NCI-H748 treated with DMSO at 0.1 percent for 48 hours (cell line): Measurements from ENCODE around the gene IPO13.

ENCODE experiments used
- DNase-seq: peaks from one replicate; lab custom pipeline; 2025; lab: John Stamatoyannopoulos, UW

Gene IPO13

DNA sequence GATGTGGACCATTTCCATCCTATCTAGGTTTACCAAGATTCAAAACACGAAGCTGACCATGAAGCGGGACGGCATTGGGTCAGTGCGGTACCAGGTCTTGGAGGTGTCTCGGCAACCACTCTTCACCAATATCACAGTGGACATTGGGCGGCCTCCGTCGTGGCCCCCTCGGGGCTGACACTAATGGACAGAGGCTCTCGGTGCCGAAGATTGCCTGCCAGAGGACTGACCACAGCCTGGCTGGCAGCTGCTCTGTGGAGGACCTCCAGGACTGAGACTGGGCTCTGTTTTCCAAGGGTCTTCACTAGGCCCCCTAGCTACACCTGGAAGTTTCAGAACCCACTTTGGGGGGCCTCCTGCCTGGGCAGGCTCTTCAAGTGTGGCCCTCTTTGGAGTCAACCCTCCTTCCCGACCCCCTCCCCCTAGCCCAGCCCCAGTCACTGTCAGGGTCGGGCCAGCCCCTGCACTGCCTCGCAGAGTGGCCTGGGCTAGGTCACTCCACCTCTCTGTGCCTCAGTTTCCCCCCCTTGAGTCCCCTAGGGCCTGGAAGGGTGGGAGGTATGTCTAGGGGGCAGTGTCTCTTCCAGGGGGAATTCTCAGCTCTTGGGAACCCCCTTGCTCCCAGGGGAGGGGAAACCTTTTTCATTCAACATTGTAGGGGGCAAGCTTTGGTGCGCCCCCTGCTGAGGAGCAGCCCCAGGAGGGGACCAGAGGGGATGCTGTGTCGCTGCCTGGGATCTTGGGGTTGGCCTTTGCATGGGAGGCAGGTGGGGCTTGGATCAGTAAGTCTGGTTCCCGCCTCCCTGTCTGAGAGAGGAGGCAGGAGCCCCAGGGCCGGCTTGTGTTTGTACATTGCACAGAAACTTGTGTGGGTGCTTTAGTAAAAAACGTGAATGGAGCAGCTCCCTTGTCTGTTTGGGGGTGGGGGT, 43.8 kb downstream of the IPO13 start:
- DNase-seq, result no peak

DNA sequence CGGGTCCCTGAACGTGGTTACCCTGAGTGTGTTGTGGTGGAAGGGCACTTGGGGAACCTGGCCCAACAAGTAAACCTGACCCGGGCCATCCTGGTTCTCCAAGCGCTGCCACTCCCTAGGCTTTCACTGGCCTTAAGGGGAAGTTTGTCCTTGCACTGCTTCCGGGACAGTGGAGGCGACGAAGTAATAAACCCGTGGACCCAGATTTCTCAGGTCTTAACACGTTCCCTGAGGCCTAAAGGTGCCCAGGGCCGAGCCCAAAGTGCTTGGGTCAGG, 44.4 kb downstream of the IPO13 start:
- no peak for DNase-seq

DNA sequence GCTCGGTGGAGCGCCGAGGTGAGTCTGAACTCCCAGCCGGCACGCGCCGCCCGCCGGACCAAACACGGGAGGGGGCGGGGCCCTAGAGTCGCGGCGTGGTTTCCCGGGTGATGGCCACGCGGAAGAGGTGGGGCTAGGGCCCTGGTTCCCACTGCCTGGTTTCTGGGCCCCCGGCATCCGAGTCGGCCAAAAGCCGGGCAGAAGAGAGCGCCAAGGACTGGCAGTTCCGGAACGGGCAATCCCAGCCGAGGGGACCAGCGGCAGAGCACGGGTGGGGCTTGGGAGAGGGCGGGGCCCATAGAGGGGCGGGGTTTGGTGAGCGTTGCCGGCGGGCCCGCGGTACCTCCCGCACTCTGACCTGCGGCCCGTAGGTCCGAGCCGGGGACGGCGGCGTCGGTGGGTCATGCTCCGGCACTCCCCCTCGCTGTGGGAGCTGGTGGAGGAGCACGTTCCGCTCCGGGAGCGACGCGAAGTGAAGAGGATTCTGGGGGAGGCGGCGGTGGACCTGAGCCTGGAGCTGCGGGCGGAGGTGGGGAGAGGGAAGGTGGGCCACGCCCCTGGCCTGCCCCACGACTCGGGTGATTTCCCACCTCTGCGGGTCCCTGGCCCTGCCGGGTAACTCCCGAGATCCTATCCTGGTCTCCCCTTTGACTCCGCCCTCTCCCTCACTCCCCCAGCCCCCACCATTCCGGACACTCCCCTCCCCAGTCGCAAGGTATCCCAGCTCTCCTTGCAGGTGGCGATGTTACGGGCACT, 44.9 kb downstream of the IPO13 start, which contains the start of gene CCDC24:
TSS of gene CCDC24 (plus strand) at position 124 of the 756 bp plus-strand sequence. CDS start at position 404, 280 bp downstream.
- DNase-seq, result peak; percentile 87

DNA sequence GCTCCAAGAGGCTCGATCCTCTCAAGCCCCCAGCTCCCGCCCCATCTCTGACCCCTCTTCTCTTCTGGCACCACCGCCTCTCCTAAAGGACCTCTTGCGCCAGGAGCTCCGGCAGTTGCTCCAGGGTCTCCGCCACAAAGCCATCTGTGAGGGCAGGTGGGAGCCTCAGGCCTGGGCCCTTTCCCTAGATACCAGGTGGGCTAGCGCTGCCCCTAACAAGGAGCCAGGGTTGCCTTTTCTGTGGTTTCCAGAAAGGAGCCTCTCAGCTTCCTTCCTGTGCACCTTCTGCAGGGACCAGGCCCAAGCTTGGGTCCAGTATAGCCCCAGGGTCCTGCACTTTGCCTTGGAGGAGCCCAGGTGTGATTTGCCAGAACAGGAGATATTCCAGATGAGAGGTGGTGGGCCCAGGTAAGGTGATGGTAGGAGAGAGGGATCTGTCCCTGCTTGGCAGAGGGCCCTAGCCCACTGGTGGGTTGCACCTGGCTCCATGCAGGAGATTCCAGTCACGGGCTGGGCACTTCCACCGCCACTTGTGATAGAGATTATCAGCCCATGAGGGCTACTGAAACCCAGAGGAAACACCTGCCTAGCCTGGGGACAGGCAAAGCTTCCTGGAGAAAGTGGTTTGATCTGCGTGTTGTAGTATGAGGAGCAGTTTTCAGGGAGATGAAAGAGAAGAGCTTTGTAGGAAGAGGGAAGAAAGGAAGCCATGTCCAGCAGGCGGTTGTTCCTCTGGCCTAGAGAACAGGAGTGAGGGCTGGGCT, 45.7 kb downstream of the IPO13 start:
- no peak for DNase-seq

DNA sequence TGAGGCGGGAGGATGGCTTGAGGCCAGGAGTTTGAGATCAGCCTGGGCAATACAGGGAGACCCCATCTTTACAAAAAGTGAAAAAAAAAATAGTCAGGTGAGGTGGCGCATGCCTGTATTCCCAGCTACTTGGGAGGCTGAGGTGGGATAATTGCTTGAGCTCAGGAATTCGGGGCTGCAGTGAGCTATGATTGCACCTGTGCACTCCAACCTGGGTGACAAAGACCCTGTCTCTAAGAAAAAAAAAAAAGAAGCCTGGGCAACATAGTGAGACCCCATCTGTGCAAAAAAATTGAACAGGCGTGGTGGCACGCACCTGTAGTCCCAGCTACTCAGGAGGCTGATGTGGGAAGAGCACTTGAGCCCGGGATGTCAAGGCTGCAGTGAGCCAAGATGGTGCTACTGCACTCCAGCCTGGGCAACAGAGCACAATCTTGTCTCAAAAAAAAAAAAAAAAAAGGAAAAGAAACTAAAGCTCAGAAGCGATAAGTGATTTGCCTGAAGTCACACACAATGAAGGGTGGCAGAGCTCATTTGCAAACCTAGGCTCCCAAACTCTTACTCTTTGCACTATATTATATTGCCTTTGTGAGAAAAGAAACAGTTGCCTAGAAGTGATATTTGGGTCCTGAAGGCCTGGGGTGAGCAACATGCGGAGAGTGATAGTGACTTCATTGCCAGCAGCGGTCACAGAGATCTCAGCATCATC, 46.6 kb downstream of the IPO13 start:
- DNase-seq, result no peak

DNA sequence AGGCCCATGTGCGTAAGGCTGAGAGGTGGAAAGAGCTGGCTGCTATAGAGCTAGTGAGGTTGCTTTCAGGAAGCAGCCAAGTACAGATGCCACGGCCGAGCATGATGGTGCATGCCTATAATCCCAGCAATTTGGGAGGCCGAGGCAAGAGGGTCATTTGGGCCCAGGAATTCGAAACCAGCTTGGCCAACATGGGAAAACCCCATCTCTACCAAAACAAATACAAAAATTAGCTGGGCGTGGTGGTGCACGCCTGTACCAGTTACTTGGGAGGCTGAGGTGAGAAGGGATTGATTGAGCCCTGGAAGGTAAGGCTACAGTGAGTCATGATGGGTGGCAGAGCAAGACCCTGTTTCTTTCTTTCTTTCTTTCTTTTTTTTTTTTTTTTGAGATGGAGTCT, 47.3 kb downstream of the IPO13 start:
- no peak for DNase-seq

DNA sequence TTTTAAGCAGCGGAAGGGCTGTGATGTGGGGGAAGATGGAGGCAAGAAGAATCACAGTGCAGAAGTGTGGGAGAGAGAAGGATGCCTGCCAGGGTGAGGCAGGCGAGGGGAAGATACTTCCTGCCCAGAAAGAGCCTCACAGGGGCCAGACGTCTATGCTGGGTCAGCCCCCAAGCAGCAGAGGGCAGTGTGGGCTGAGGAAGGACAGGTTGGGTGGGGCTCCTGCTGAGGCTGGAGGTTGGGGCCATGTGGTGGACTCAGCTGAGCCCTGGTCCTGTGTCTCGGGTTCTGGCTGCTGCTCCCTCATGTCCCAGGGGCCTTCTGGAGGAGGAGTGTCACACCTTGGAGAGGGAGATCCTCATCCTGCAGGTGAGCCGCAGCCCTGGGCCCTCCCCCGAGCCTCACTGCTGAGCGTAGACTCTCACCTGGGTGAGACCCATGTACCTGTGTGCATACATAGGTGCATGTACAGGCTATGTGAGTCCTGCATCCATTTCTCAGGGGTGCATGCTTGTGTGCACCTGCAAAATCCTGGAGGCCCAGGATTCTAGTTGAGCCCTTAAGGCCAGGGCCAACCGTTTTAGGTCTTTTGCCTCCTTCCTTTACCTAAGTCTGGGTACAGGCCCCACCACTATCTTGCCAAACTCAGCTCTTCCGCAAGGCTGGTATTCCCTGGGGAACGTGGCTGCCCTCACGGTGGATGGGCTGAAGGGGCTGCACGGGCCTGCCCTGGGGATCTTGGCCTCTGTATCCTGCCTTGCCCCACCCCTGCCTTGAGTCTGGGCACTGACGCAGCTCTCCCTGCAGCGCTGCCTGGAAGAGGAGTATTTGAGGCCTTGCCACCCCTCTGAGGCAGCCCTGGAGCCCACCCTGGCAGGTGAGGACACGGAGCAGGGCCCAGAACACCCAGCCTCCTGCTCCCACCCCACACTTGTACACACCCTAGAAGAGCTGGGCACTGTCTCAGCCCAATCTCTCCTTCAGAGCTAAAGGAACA, 48.3 kb downstream of the IPO13 start:
- no peak for DNase-seq

DNA sequence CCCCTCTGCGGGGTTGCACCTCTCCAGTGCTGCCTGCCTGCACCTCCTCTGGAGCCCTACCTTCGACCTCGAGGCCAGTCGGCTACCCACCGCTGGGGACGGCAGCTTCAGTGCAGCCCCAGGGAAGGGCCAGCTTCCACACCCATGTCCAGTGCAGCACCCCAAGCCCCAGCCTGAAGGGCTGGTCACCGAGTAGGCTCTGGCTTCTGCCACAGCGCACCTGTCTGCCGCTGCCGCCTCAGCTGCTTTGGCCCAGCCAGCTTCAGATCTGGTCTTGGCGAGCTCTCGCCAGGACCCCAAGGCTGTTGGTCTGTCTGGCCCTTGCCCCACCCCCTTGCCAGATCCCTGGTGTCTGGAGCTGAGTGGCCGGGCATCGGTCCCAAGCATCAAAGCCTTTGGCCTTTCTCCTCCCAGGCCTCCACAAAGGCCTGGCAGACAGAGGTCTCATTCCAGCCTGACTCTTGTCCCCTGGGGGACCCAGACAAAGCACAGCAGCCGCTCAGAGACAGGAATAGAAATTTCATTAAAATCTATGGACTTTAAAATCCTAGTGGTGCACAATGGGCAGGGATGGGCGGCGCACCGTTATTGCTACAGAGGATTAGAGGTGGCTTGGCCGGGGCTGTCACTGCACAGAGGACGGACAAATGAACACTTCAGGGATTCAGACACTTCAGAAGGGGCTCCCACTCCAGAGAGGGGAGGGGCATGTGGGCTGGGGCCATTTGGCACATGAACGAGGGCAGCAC, 49.4 kb downstream of the IPO13 start:
- DNase-seq, result no peak

DNA sequence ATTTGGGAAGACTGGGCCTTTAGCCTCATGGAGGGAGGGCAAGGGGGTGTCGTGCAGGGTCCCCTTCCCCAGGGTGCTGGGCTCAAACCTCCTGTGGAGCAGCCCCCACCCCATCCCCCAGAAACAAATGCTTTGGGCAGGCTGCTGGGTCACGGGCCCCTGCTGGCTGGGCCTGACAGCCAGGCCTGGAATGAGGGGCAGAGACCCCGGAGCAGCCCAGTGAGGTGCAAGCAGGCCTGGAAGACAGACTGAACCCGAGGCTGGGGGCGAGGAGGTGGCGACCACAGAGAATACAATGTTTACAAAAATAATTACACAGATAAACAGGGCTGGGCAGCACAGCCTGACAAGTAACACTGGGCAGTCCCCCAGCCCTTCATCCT, 50.0 kb downstream of the IPO13 start:
- DNase-seq, result no peak

DNA sequence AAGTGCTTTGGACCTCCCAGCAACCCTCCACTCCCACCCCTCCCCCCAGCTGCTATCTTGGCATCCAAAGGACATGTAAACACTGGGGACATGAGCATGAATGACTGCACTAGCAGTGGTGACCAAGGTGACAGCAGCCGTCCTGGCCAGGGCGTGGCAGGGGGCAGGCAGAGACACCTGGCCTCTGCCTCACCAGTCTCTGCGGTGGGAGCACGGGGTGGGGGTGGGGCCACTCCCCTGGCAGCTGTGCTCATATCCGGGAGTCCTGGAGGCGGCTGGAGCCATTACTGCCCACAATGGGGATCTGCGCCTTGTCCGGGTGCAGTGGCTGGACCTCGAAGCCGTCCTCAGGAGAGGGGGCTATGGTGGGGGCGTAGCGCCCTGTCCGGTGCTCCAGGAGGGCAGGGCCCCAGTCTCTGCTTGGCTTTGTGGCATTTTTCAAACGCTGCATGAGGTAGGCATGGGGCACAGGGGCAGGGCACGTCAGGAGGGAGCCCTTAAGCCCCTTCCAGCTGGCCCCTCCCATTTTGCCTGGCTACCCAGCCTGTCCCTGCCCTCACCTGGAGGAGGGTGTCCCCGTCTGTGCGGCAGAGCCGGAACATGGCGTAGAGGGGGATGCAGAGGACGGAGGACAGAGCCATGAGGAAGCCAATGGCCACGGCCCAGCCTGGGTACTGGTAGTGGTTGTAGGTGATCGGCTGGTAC, 50.7 kb downstream of the IPO13 start:
- DNase-seq, result peak; percentile 60

DNA sequence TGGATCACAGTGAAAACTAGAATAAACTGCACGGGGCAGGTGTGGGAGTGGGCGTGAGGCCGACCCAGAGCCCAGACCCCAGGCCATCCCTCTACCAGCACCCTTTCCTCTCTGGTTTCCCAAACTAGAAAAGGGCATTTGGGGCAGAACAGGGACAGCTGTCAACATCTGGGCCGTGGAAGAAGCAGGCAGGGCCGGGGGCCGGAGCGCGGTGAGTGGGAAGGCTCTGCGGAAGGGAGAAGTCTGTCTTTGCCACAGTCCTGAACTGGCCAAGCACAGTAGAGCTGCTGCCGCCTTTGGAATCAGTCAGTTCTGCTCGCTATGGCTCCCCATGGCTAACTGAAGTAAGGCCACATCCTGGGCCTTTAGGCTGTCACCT, 51.2 kb downstream of the IPO13 start:
- no peak for DNase-seq

DNA sequence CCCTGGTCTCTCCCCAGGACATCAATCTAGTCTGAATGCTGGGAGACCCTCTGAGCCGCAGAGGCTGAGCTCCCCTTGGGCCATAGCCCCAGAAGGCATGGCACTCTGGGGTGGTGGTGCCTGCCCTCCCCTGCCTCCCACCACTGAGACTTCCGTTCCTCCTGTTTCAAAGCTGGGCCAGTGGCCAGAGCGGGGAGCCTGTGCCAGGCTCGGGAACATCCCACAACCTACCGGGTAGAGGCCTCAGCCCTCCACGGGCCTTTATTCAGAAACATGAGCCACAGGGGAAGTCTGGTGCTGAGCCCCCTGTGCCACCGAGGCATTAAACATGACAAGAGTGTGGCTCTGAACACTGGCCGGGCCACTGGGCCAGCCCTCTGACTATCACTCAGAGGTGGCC, 52.7 kb downstream of the IPO13 start:
- no peak for DNase-seq

DNA sequence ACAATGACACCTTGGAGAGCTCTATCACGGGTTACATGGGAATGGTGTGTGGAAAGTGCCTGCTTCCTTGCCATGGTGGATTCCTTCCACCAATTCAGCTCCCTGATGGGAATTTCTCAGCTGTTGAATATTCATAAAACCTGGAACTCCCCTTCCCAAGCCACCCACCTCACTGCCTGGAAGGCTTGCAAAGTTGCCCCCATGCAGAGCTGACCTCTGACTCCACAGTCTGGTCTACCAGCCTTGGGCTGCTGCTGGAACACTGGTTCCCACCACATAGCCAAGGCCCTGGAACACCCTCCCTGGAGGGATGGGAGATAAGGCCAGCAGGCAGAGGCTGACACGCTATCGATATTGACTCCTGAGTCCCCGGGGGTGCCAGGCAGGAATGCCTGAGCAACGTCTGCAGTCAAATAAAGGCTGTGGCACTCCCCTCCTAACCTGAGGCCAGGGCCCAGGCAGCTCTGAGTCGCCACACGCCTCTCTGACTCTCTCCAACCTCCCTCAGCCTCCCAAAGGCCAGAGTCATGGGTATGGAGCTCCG, 53.4 kb downstream of the IPO13 start:
- no peak for DNase-seq

DNA sequence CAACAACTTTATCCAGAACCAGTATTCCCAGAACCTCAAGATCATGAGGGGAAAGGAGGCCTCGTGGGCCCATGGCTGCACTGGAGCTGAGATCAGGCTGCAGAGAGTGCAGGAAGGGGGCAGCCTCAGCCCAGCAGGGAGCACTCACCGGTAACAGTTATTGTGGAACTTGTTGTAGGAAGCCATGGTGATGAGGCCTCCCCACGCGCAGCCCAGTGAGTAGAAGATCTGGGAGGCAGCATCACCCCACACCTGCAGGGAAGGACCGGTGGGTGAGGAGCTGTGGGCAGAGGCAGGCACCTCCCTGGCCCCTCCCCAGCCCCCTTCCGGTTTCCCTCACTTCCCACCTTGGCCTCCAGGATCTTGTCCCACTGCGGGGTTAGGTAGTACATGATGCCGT, 55.4 kb downstream of the IPO13 start:
- no peak for DNase-seq

DNA sequence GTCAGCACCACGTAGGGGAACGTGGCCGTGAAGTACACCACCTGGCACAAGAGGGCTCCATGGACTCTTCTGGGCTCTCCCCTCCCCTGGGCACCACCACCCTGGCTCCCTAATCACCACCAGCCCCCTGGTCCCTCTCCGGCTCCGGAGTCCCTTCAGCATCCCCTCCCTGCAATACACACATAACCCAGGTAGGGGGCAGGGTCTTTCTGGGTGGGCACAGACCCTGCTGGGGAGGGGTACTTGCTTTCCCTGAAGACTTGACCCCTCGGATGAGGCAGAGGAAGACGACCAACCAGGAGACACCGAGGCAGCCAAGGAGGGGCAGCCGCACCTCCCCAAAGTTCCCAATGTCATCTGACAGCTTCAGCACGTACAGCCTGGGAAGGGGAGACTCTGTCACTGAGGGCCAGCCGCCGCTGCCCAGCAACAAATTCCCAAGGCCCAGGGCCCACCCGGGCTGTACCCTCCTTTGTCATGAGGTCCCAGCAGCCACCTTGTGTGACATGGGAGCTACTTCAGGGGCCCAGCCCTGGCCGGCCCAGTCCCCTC, 55.9 kb downstream of the IPO13 start:
- no peak for DNase-seq

DNA sequence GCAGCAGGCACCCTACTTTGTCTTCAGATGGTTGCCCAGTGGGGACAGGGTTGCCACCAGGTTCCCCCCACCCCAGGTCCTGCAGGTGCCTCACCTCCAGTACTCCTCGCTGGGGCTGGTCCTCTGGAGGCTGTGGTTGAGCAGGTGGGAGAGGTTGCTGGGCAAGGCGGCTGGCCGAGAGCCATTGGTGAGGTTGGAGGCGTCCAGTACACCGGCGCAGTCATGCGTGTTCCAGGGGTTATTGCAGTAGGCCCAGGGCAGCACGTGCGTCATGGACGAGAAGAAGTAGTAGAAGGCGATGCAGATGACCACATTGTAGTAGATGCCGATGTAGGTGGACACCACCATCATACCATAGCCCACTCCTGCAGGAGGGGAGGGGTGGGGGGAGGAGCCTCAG, 61.5 kb downstream of the IPO13 start:
- no peak for DNase-seq

DNA sequence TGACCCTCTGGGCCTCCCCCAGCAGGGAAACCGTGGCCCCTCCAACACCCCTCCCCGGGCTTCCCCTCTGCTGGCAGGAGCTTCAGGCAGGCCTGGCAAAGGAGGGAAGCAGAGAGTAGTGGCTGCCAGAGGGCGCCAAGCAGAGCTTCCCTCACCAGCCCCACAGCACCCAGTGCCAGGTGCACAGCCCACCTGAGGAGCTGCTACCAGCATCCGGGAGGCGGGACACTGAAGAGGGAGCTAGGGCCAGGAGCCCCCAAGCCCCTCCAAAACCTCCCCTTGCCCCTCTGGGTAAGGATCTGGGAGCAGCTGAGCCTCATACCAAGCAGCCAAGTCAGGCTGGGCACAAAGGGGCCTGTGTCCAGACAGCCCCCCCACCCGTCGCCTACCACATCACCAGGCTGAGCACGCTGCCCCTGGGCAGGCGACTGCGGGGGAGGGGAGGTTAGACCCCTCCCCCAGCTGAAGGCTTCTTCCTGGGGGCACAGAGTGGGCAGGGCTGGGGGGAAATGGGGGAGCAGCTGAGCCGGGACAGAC, 64.3 kb downstream of the IPO13 start:
- DNase-seq, result no peak

DNA sequence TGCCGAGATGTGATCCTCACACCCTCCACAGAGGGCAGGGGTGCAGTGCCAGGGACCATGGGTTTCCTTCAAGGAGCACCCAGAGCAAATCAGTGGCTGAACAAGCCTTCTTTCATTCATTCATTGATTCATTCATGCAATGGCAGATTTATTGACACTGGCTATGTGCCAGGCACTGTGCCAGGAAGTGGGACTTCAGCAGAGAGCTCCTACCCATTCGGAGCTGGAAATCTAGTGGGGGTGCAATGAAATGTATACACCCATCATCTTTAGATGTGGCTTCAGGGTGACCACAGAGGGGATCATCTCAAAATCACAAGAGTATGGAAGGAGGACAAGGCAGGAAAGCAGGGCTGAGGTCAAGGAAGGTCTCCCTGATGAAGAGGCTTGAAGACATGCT, 65.7 kb downstream of the IPO13 start:
- no peak for DNase-seq
